NCI-H1105 treated with DMSO at 0.1 percent for 48 hours (cell line): ENCODE measurements around the gene RHOBTB1.
A peak's percentile ranks its signal among the peaks of the same experiment; 100 is the strongest.

Source experiments
- DNase-seq: peaks from one replicate; lab custom pipeline; 2025; lab: John Stamatoyannopoulos, UW

RHOBTB1 gene

GRCh38 chr10:60965696-60966095 is 21.7 kb upstream of the RHOBTB1 start:
- no peak for DNase-seq

GRCh38 chr10:60964257-60965235 is 20.6 kb upstream of the RHOBTB1 start:
- peak; percentile 59 for DNase-seq

GRCh38 chr10:60963441-60964256 is 19.7 kb upstream of the RHOBTB1 start:
- no peak for DNase-seq

- DNase-seq = no peak
Observed at GRCh38 chr10:60962946-60963345, 19.0 kb upstream of the RHOBTB1 start.

- no peak for DNase-seq
Observed at GRCh38 chr10:60960913-60961312, 16.9 kb upstream of the RHOBTB1 start.

GRCh38 chr10:60960031-60960430 is 16.0 kb upstream of the RHOBTB1 start:
- no peak for DNase-seq

GRCh38 chr10:60958892-60959601 is 15.1 kb upstream of the RHOBTB1 start:
- no peak for DNase-seq

- DNase-seq = no peak
Observed at GRCh38 chr10:60957667-60958221, 13.8 kb upstream of the RHOBTB1 start.

- DNase-seq = no peak
Observed at GRCh38 chr10:60955957-60956425, 12.0 kb upstream of the RHOBTB1 start.

GRCh38 chr10:60955316-60955715 is 11.3 kb upstream of the RHOBTB1 start:
- no peak for DNase-seq

- no peak for DNase-seq
Observed at GRCh38 chr10:60954035-60954434, 10.1 kb upstream of the RHOBTB1 start.

- no peak for DNase-seq
Observed at GRCh38 chr10:60953420-60953819, 9.4 kb upstream of the RHOBTB1 start.

- DNase-seq = no peak
Observed at GRCh38 chr10:60952846-60953220, 8.8 kb upstream of the RHOBTB1 start.

GRCh38 chr10:60952067-60952845 is 8.3 kb upstream of the RHOBTB1 start:
- DNase-seq = peak; percentile 16

- DNase-seq = no peak
Observed at GRCh38 chr10:60951272-60951724, 7.3 kb upstream of the RHOBTB1 start.

- no peak for DNase-seq
Observed at GRCh38 chr10:60950300-60950699, 6.3 kb upstream of the RHOBTB1 start.

GRCh38 chr10:60948851-60949250 is 4.9 kb upstream of the RHOBTB1 start:
- DNase-seq = no peak

GRCh38 chr10:60944910-60945297 is 919 bp upstream of the RHOBTB1 start:
- no peak for DNase-seq

GRCh38 chr10:60943316-60944057 is 498 bp downstream of the RHOBTB1 start:
- DNase-seq = no peak

- no peak for DNase-seq
Observed at GRCh38 chr10:60942788-60943315, 1.1 kb downstream of the RHOBTB1 start.
